ENCODE results near the gene OCEL1.
A peak's percentile ranks its signal among the peaks of the same experiment; 100 is the strongest.
"Not testable (repeated sequence)": the region's sequence is repeated elsewhere in the genome, so short reads cannot be mapped to it uniquely, and the experiment has no call there.

Gene OCEL1

DNA sequence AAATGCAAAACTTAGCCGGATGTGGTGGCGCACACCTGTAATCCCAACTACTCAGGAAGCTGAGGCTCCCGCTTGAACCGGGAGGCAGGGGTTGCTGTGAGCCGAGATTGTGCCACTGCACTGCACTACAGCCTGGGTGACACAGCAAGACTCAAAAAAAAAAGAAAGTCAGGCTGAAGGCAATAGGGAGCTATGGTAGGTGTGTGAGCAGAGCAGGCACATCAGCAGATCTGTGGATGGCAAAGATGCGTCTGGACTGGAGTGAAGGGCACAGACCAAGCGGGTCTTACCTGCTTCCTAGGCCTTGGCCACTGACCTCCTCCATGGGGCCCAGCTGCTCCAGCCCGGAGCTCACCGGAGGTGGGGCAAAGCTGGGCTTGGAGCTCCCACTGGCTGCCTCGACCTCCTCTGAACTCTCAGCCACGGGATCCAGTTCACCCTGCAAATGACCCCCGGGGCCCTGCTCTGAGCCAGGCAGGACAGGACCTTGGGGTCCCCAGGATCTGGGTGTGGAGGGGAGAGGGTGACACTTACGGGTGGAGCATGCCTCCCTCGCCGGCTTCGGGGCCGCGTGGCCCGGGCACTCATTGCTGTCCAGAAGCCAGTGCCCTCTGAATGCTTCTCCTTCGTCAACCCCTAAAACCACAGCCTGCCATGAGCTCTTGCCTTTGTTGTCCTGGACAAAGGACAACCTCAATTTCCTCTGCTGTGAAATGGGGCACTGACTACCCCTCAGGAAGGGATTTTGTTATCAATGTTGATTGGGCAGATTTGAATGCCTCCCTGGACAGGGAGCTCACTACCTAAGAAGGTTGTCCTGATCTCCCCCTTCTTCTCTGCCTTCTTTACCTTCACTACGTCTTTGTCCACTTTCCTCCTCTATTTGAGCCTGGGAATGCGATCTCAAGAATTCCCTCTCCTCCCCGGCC lies 38.0 kb downstream of the OCEL1 start:
- no peak for DNase-seq (ENCODE audit: low read depth)

DNA sequence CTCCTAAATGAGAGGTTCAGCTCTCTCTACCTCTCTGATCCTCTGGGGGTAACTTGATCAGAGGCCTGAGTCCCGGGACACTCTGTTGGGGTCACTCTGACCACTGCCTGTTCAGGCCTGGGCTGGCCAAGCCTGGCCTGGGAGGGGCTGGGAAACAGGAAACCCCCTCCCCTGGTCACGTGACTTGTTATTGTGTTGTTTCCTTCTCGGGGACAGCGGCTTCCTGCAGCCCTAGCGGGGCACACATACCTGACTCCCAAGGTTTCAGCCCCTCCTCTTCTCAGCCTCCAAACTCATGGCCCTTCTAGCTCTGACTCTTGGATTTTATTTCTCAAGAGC lies 38.6 kb downstream of the OCEL1 start, which contains the start of gene USHBP1:
TSS of gene USHBP1 (minus strand) at position 105 of the 339 bp plus-strand sequence. CDS start 446 bp downstream, outside the sequence.
- no peak for DNase-seq (ENCODE audit: low read depth)

DNA sequence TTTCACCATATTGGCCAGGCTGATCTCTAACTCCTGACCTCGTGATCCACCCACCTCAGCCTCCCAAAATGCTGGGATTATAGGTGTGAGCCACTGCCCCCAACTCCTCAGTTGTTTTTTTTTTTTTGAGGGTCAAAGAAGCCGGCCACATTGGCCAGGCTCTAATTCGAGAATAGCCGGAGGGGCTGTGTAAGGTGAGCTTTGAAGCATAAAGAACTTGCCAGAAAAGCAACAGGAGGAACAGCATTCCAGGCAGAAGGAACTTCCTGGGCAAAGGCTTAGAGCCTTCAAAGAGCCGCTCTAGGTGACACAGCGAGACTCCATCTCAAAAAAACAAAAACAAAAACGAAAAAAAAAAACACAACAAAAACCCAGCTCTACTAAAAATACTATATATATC lies 40.0 kb downstream of the OCEL1 start:
- no peak for DNase-seq (ENCODE audit: low read depth)

DNA sequence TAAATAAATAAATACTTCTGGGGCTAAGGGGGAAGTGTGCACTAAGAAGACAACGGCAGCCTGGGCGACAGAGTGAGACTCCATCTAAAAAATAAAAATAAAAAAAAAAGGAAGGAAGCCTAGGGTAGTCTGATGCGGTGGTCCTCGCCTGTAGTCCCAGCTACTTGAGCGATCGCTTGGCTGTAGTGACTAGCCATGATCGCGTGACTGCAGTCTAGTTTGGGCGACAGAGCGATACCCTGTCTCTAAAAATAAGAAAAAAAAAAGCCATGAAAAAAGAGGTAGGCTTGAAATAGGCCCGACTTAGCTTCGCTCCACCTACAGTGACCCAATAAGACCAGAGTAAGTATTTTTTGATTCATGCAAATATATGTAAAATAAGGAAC lies 40.6 kb downstream of the OCEL1 start:
- no peak for DNase-seq (ENCODE audit: low read depth)

DNA sequence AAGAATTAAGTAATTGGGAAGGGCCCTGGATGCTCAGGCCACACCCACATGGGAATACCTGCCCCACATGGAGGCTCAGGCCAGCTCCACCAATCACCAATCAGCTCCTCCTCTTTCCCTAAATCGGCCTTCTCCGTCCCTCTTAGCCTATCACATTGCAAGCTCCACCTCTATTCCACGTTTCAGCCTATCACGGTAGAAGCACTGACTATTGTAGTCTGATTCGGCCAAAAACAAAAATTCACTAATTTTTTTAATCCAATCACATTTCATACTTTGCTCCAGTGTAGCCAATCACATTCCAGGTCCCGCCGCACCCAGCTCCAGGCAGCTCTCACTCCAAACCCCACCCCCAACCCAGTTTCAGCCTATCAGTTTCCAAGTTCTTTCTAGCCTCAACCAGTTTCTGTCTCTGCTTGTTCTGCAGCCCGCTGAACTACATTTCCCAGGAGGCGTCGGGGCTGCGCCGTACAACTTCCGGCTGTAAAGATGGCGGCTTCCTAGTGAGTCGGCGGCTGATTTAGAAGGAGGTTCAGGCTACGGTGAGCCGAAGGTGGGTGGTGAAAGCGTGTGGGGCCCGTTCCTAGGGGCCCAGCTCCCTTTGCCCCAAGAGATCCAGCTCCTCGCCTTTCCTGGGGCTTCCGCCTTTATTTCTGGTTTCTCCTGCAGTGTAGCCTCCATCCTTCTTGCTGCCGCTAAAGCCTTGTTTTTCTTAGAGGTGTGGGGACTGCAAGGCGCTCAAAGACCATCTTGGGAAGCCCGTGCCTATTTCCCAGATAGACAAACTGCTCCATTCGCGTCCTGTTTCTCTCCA lies 41.2 kb downstream of the OCEL1 start, which contains the start of gene BABAM1:
TSS of gene BABAM1 (plus strand) at position 469 of the 814 bp plus-strand sequence. CDS start 1,364 bp downstream, outside the sequence.
- peak; percentile 93 for DNase-seq (ENCODE audit: low read depth)

DNA sequence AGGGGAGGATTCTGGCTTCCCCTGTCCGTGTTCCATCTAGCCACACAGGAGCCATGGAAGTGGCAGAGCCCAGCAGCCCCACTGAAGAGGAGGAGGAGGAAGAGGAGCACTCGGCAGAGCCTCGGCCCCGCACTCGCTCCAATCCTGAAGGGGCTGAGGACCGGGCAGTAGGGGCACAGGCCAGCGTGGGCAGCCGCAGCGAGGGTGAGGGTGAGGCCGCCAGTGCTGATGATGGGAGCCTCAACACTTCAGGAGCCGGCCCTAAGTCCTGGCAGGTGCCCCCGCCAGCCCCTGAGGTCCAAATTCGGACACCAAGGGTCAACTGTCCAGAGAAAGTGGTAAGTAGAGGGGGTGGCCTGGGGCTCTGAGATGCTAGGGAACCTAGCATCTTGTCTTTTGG lies 42.7 kb downstream of the OCEL1 start:
- DNase-seq (ENCODE audit: low read depth) = no peak

DNA sequence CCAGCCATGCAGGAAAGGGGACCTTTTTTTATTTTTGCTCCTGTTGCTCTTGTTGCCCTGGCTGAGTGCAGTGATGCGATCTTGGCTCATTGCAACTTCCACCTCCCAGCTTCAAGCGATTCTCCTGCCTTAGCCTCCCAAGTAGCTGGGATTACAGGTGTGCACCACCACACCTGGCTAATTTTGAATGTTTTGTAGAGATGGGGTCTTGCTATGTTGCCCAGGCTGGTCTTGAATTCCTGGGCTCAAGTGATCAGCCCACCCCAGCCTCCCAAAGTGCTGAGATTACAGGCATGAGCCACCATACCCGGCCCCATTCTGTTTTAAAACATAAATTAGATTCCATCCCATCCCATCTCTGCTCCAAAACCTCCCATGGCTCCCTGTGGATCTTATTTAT lies 48.9 kb downstream of the OCEL1 start:
- DNase-seq (ENCODE audit: low read depth) = not testable (repeated sequence)

DNA sequence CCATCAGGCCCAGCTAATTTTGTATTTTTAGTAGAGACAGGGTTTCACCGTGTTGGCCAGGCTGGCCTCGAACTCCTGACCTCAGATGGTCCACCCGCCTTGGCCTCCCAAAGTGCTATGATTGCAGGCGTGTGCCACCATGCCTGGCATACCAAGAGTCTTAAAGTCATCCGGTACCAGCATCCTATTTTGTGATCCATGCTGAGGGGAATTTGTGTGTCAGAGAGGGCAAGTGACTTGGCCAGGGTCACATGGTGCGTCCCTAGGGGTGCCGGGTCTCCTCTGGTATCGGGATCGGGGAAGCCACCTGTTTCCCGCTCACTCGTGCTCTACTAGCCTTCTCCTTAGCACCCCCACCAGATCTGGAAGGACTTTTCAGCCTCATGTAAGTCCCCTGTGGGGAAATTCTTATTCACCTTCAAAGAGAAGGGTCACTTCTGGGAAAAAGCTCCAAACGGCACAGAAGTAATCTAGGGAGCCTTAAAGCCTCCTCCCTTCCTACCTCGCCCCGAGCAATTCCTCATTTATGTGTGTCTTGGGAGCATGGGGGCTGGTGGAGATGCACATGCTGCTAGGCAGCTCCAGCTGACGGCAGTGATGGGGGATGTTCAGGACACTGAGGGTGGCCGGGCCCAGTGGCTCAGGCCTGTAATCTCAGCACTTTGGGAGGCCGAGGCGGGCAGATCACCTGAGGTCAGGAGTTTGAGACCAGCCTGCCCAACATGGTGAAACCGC lies 49.6 kb downstream of the OCEL1 start:
- DNase-seq (ENCODE audit: low read depth) = no peak

All from HS-27A (cell line).